NCI-H1105 treated with DMSO at 0.1 percent for 48 hours (cell line): Measurements from ENCODE around the gene RBBP7.
"Not testable (repeated sequence)": the region's sequence is repeated elsewhere in the genome, so short reads cannot be mapped to it uniquely, and the experiment has no call there.

Experiments used
- DNase-seq: peaks from one replicate; lab custom pipeline; 2025; lab: John Stamatoyannopoulos, UW

The RBBP7 gene

GRCh38 chrX:16862829-16863228, 7.3 kb downstream of the RBBP7 start:
- no peak for DNase-seq

DNA sequence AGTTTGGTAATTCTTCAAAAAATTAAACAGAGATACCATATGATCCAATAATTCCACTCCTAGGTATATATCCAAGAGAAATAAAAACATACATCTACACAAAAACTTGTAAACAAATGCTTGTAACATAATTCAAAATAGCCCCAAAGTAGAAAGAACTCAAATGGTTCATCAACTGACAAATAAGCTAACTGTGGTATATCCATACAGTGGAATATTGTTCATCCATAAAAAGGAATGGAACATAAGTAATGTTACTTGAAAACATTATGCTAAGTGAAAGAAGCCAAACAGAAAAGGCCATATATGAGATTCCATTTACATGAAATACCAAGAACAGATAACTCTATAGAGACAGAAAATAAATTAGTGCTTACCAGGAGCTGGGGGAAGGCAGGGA, 13.4 kb downstream of the RBBP7 start:
- DNase-seq = no peak

DNA sequence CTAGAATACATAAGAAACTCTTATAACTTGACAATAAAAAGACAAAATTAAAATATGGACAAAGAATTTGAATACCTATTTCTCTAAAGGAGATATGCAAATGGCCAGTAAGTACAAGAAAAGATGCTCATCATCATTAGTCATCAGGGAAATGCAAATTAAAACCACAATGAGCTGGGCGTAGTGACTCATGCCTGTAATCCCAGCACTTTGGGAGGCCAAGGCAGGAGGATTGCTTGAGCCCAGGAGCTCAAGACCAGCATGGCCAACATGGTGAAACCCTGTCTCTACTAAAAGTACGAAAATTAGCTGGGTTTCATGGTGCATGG, 14.1 kb downstream of the RBBP7 start:
- DNase-seq = not testable (repeated sequence)

GRCh38 chrX:16855363-16856075, 14.6 kb downstream of the RBBP7 start:
- DNase-seq = no peak

DNA sequence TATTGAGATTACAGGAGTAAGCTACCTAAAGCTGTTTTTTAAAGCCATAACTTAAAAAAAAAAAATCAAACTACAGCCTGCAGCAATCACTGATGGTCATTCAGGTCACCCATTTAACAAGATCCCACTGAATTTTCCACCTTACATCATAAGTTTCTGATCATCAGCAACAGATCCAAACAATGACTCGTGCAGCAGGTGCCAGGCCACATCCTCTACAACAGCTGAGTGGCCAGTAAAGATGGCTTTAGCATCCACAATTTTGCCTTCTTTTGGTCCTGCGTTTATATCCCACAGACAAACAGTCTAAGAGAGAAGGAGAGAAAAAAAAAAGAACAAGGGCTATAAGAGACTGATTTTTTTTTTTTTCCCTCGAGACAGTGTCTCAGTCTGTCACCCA, 16.6 kb downstream of the RBBP7 start:
- DNase-seq = no peak

GRCh38 chrX:16852617-16853179, 17.5 kb downstream of the RBBP7 start:
- no peak for DNase-seq

DNA sequence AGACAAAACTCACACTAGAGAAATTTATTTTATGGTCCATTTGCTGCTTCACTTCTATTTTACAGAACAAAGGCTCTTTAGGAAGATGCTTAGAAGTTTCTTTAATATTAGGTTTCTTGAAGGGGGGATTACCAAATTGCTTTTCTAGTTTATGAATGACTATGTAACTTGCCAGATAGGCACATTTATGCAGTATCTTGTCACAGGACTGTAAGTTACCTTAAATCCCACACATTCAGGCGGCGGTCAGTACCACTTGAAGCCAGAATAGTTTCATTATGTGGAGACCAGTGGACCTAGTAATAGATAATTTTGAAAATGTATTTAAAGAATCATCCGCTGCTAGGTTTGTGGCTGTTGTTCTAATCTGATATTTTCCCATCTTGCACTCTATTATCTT, 18.3 kb downstream of the RBBP7 start:
- no peak for DNase-seq

- no peak for DNase-seq
Observed at GRCh38 chrX:16851421-16851820, 18.7 kb downstream of the RBBP7 start.

- no peak for DNase-seq
Observed at GRCh38 chrX:16848541-16848940, 21.6 kb downstream of the RBBP7 start.

DNA sequence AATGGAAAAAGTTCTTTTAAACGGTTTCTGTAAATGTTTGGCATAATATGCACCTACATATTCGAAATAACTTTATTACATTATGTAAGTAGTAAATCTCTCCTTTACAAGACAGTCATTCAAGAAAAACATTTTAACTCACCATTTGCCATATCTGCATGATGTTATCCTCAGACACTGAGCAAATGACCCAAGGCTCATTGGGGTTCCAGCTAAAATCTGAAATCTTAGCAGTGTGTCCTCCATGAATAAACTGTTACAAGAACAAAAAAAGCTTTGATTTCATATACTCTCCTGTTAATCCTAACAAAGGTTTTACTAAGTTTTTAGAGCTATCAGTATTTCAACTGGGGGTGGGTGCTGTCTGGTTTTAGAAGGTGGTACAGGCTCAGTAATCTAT, 24.5 kb downstream of the RBBP7 start:
- DNase-seq = no peak

- no peak for DNase-seq
Observed at GRCh38 chrX:16843208-16843909, 26.8 kb downstream of the RBBP7 start.

DNA sequence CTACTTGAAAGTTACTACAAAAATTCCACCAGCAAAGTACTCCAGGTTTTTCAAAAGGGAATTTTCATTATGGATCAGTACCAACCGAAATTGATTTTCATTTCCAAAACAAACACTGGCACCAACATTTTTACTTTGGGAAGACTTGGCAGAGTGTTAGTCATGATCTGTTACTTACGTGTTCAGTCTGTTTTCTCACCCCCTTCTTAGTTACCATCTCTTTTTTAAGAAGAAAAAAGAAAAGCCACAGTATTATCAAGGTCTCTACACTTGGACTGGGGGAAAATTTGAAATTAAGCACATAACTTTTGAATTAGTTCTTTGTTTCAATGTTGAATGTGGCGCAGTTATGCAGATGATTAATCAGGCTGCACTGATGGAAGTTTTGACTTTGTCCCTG, 27.5 kb downstream of the RBBP7 start:
- no peak for DNase-seq

GRCh38 chrX:16839852-16840460, 30.2 kb downstream of the RBBP7 start:
- DNase-seq = no peak

- no peak for DNase-seq
Observed at GRCh38 chrX:16839219-16839851, 30.8 kb downstream of the RBBP7 start.

DNA sequence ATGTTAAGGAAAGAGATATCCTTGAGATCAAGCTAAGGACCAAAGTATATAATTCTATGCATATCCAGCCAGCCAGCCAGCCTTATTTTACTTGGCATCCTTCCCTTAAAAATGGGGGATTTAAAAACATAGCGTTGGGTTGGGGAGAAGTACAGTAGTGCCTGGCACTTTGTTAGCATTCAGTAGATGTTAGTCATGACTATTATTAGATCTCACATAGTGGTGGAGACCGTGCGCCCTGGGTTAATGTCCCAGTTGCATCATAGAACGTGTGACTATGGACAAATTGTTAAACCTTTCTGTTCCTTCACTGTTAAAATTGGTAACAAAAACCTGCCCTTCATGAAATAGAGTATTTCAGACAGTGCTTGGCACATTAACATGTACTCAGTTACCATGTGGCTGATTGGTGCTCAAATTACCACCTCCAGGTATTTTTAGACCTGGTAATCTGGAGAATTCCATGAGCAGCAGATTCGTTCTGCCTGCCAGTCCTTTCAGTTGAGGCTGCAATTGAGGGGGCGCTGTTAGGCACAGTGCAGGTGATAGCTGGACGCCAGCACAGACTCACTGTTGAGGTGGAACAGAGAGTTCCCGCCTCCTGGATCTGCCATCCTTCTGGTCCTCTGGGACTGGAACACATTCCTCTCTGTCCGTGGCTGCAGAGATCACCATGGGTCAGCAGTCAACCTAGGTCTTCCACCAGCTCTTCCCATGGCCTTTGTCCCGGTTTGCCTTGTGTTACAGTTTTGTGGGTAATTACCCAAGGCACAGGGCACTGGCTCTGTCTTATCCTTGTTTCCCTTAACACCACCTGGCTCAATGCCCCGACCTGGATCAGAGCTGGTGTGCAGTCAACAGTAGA, 31.7 kb downstream of the RBBP7 start:
- no peak for DNase-seq

DNA sequence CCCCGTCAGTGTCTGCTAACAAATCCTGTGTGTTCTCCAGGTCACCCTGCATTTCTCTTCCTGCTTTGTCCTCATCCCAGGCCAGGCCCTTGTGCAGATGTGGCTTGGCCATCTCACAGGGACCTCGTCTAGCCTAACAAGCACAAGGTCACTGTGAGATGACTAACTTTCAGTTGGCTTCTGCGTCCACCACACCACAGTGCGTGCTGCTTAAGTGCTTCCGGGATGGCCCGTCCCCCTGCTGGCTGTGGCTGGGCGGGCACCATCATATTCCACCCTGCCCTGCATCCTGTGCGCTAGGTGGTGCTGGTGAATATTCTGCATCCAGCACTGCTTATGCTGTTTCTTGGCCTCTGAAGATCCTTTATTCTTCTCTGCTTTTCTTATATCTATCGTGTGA, 33.8 kb downstream of the RBBP7 start:
- no peak for DNase-seq

GRCh38 chrX:16834806-16835205, 35.4 kb downstream of the RBBP7 start:
- DNase-seq = no peak

GRCh38 chrX:16832301-16832700, 37.9 kb downstream of the RBBP7 start:
- DNase-seq = no peak

GRCh38 chrX:16828124-16828908, 41.8 kb downstream of the RBBP7 start:
- DNase-seq = no peak

- no peak for DNase-seq
Observed at GRCh38 chrX:16827225-16827624, 42.9 kb downstream of the RBBP7 start.

- DNase-seq = peak; percentile 49
Observed at GRCh38 chrX:16826207-16826606, 44.0 kb downstream of the RBBP7 start.
